Trophoblast cell (in vitro differentiated cells and primary cell): ENCODE measurements around the gene CDSN.

ENCODE experiments used
- DNase-seq, 2 donors: peaks; one replicate each; pipeline ENCODE4 v3.0.0-alpha.2; 2016
- H2AFZ ChIP-seq: 2 replicates; pipeline ENCODE4 v1.6.1; 2013; ENCODE audit warnings: low read length, moderate library complexity, mild to moderate bottlenecking; ENCODE audit not compliant: insufficient read depth, poor library complexity
- H2AK5ac ChIP-seq: 2 replicates; pipeline ENCODE4 v1.6.1; 2013; ENCODE audit warnings: mild to moderate bottlenecking, low read length
- H2BK120ac ChIP-seq: 2 replicates; pipeline ENCODE4 v1.6.1; 2013; ENCODE audit warnings: low read length, mild to moderate bottlenecking, moderate library complexity; ENCODE audit not compliant: insufficient read depth, poor library complexity
- H2BK12ac ChIP-seq: 2 replicates; pipeline ENCODE4 v1.6.1; 2013; ENCODE audit warnings: mild to moderate bottlenecking, low read length, moderate library complexity
- H2BK5ac ChIP-seq: 2 replicates; pipeline ENCODE4 v1.6.1; 2013; ENCODE audit warnings: low read length, low read depth, moderate library complexity, mild to moderate bottlenecking; ENCODE audit not compliant: poor library complexity
- H3K14ac ChIP-seq: 2 replicates; pipeline ENCODE4 v1.6.1; 2013; ENCODE audit warnings: mild to moderate bottlenecking, low read length
- H3K18ac ChIP-seq: 2 replicates; pipeline ENCODE4 v1.6.1; 2013; ENCODE audit warnings: mild to moderate bottlenecking, low read length
- H3K23ac ChIP-seq: 2 replicates; pipeline ENCODE4 v1.6.1; 2013; ENCODE audit warnings: low read length
- H3K27ac ChIP-seq: 2 replicates; pipeline ENCODE4 v1.5.1; 2013; ENCODE audit warnings: low read depth, mild to moderate bottlenecking, inconsistent platforms, low read length, moderate library complexity
- H3K27me3 ChIP-seq: 2 replicates; pipeline ENCODE4 v1.6.1; 2013; ENCODE audit warnings: inconsistent platforms, mild to moderate bottlenecking, low read length, moderate library complexity; ENCODE audit not compliant: insufficient read depth
- H3K36me3 ChIP-seq, 2 experiments: 1 replicate in 1 of 2; 2 replicates in 1 of 2; pipeline ENCODE4 v1.6.1; 2013; ENCODE audit warnings: low read length in 2 of 2, mild to moderate bottlenecking in 2 of 2, moderate library complexity in 1 of 2; ENCODE audit not compliant: insufficient read depth in 2 of 2, control insufficient read depth in 1 of 2
- H3K4ac ChIP-seq: 2 replicates; pipeline ENCODE4 v1.6.1; 2013; ENCODE audit warnings: low read depth, mild to moderate bottlenecking, low read length, moderate library complexity
- H3K4me1 ChIP-seq, 2 experiments: 1 replicate in 1 of 2; 2 replicates in 1 of 2; pipeline ENCODE4 v1.6.1; 2013; ENCODE audit warnings: low read length in 2 of 2, mild to moderate bottlenecking in 2 of 2, moderate library complexity in 1 of 2; ENCODE audit not compliant: insufficient read depth in 2 of 2, control insufficient read depth in 1 of 2
- H3K4me2 ChIP-seq: 2 replicates; pipeline ENCODE4 v1.6.1; 2013; ENCODE audit warnings: inconsistent platforms, mild to moderate bottlenecking, low read length, moderate library complexity
- H3K4me3 ChIP-seq: 2 replicates; pipeline ENCODE4 v1.5.1; 2013; ENCODE audit warnings: mild to moderate bottlenecking, low read depth, low read length, inconsistent platforms
- H3K79me1 ChIP-seq: one replicate; pipeline ENCODE4 v1.6.1; 2013; ENCODE audit warnings: low read length
- H3K79me2 ChIP-seq: 2 replicates; pipeline ENCODE4 v1.6.1; 2013; ENCODE audit warnings: low read length, mild to moderate bottlenecking; ENCODE audit not compliant: control insufficient read depth, insufficient read depth, poor library complexity
- H3K9ac ChIP-seq: 2 replicates; pipeline ENCODE4 v1.6.1; 2013; ENCODE audit warnings: mild to moderate bottlenecking, low read length
- H3K9me3 ChIP-seq: 2 replicates; pipeline ENCODE4 v1.6.1; 2013; ENCODE audit warnings: low read depth, mild to moderate bottlenecking, control low read depth, inconsistent platforms, low read length; ENCODE audit not compliant: insufficient read depth
- H4K12ac ChIP-seq: 2 replicates; pipeline ENCODE4 v1.6.1; 2013; ENCODE audit warnings: low read depth, mild to moderate bottlenecking, low read length, moderate library complexity
- H4K8ac ChIP-seq: 2 replicates; pipeline ENCODE4 v1.6.1; 2013; ENCODE audit warnings: low read depth, mild to moderate bottlenecking, low read length, moderate library complexity
- H4K91ac ChIP-seq: one replicate; pipeline ENCODE4 v1.6.1; 2013; ENCODE audit warnings: low read depth, mild to moderate bottlenecking, low read length, moderate library complexity
- WGBS: extraction: QIAGEN DNeasy Blood & Tissue Kit; methylation state at CpG from one replicate; pipeline ENCODE4 v1.1.7; 2013; ENCODE audit warnings: missing lambda C conversion rate; ENCODE audit not compliant: insufficient read length, insufficient coverage; ENCODE audit errors: extremely low coverage; 5-methylcytosine and 5-hydroxymethylcytosine counted together

The CDSN gene

GRCh38 chr6:31161216-31162126 is 41.2 kb upstream of the CDSN start:
- no peak overlapping the region for H3K18ac ChIP-seq
- H3K79me2 ChIP-seq = peaks cover 2% of the 10 kb centered on the region
- no peak overlapping the region for H2AFZ ChIP-seq
- H2BK120ac ChIP-seq = no peak overlapping the region
- H2AK5ac ChIP-seq = no peak overlapping the region
- H3K27me3 ChIP-seq = no peaks in the 10 kb centered on the region
- no peak overlapping the region for H4K8ac ChIP-seq
- H2BK5ac ChIP-seq = no peak overlapping the region
- WGBS = no CpG with 5 or more reads among the region's 19 CpGs
- H4K12ac ChIP-seq = no peak overlapping the region
- peaks cover 10 to 13% of the 10 kb centered on the region in 2 experiments for H3K4me1 ChIP-seq
- H3K36me3 ChIP-seq = peaks cover 11% of the 10 kb centered on the region in 2 experiments
- DNase-seq = no peak
- H3K4ac ChIP-seq = no peak overlapping the region
- H3K9ac ChIP-seq = no peak overlapping the region
- H3K14ac ChIP-seq = no peak overlapping the region
- no peak overlapping the region for H3K4me3 ChIP-seq
- no peak overlapping the region for H3K23ac ChIP-seq
- H3K9me3 ChIP-seq = no peaks in the 10 kb centered on the region
- H4K91ac ChIP-seq = no peak overlapping the region
- no peak overlapping the region for H3K27ac ChIP-seq
- H3K4me2 ChIP-seq = no peak overlapping the region
- H2BK12ac ChIP-seq = no peak overlapping the region
- peaks cover 4% of the 10 kb centered on the region for H3K79me1 ChIP-seq

- H2BK12ac ChIP-seq = no peak overlapping the region
- DNase-seq = no peak
- H4K91ac ChIP-seq = no peak overlapping the region
- H3K4ac ChIP-seq = no peak overlapping the region
- H4K12ac ChIP-seq = peak overlapping the region; percentile 51
- H3K27me3 ChIP-seq = no peaks in the 10 kb centered on the region
- no peak overlapping the region for H3K14ac ChIP-seq
- peak overlapping the region; percentile 92 for H3K4me2 ChIP-seq
- no CpG with 5 or more reads among the region's 35 CpGs for WGBS
- H3K79me1 ChIP-seq = peaks cover 4% of the 10 kb centered on the region
- no peak overlapping the region for H3K27ac ChIP-seq
- no peak overlapping the region for H2BK5ac ChIP-seq
- H3K9me3 ChIP-seq = no peaks in the 10 kb centered on the region
- no peak overlapping the region for H2BK120ac ChIP-seq
- peak overlapping the region; percentile 99 for H2AFZ ChIP-seq
- H2AK5ac ChIP-seq = no peak overlapping the region
- H3K79me2 ChIP-seq = peaks cover 2% of the 10 kb centered on the region
- peaks cover 10 to 13% of the 10 kb centered on the region in 2 experiments for H3K4me1 ChIP-seq
- H3K18ac ChIP-seq = no peak overlapping the region
- H4K8ac ChIP-seq = peak overlapping the region; percentile 64
- peak overlapping the region; percentile 85 for H3K4me3 ChIP-seq
- H3K36me3 ChIP-seq = peaks cover 19 to 21% of the 10 kb centered on the region in 2 experiments
- H3K23ac ChIP-seq = no peak overlapping the region
- H3K9ac ChIP-seq = peak overlapping the region; percentile 69
These were observed 38.9 kb upstream of the CDSN start for GRCh38 chr6:31158863-31159855.

- H2BK120ac ChIP-seq = no peak within 1 kb of the TSS
- H3K9ac ChIP-seq = peak within 1 kb of the TSS; percentile 95
- H2BK12ac ChIP-seq = no peak within 1 kb of the TSS
- no peak within 1 kb of the TSS for H3K18ac ChIP-seq
- peak within 1 kb of the TSS; percentile 51 for H4K91ac ChIP-seq
- H3K4me3 ChIP-seq = peak within 1 kb of the TSS; percentile 85
- no peaks in the 10 kb centered on the region for H3K27me3 ChIP-seq
- H2BK5ac ChIP-seq = peak within 1 kb of the TSS; percentile 17
- no peak within 1 kb of the TSS for H2AK5ac ChIP-seq
- WGBS = no CpG with 5 or more reads among the region's 65 CpGs
- H2AFZ ChIP-seq = peak within 1 kb of the TSS; percentile 99
- no peaks in the 10 kb centered on the region for H3K9me3 ChIP-seq
- H3K4me2 ChIP-seq = peak within 1 kb of the TSS; percentile 92
- DNase-seq = peak; percentile 95 to 99
- H3K36me3 ChIP-seq = peaks cover 17 to 19% of the 10 kb centered on the region in 2 experiments
- H3K27ac ChIP-seq = no peak within 1 kb of the TSS
- no peak within 1 kb of the TSS for H3K23ac ChIP-seq
- H3K79me2 ChIP-seq = peaks cover 2% of the 10 kb centered on the region
- peaks cover 10 to 13% of the 10 kb centered on the region in 2 experiments for H3K4me1 ChIP-seq
- H3K14ac ChIP-seq = peak within 1 kb of the TSS; percentile 43
- peaks cover 4% of the 10 kb centered on the region for H3K79me1 ChIP-seq
- H4K8ac ChIP-seq = peak within 1 kb of the TSS; percentile 73
- no peak within 1 kb of the TSS for H3K4ac ChIP-seq
- H4K12ac ChIP-seq = peak within 1 kb of the TSS; percentile 45
These were observed 38.1 kb upstream of the CDSN start, which contains the start of gene TCF19 for GRCh38 chr6:31158140-31158862. TCF19 (plus strand) TSS chr6:31158589; CDS start chr6:31159470, 881 bp downstream.
